ENCODE measurements around the gene OPCML.

The OPCML gene

GRCh38 chr11:132579634-132580327 lies 952.5 kb downstream of the OPCML start:
- peak; percentile 41 for DNase-seq

GRCh38 chr11:132579136-132579535 lies 953.2 kb downstream of the OPCML start:
- no peak for DNase-seq

GRCh38 chr11:132578580-132578979 lies 953.7 kb downstream of the OPCML start:
- DNase-seq, result no peak

DNA sequence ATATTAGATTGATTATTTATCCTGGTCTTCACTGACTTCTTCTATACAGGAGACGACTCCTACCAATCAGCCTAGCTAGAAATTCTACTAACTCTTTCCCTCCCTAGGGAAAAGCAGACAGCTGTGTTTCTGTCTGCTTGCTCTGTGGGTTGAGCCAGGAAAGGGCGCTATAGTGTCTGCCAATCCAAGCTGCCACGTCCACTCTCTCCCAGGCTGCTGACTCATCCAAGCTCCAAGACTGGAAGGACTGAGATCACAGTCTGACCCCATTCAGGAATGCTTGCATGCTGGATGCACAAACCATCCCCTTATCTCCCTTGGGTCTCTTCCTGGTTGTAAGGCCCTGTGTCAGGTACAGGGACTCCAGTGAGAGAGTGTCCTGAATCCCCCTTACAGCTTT lies 955.6 kb downstream of the OPCML start:
- DNase-seq, result peak; percentile 29

DNA sequence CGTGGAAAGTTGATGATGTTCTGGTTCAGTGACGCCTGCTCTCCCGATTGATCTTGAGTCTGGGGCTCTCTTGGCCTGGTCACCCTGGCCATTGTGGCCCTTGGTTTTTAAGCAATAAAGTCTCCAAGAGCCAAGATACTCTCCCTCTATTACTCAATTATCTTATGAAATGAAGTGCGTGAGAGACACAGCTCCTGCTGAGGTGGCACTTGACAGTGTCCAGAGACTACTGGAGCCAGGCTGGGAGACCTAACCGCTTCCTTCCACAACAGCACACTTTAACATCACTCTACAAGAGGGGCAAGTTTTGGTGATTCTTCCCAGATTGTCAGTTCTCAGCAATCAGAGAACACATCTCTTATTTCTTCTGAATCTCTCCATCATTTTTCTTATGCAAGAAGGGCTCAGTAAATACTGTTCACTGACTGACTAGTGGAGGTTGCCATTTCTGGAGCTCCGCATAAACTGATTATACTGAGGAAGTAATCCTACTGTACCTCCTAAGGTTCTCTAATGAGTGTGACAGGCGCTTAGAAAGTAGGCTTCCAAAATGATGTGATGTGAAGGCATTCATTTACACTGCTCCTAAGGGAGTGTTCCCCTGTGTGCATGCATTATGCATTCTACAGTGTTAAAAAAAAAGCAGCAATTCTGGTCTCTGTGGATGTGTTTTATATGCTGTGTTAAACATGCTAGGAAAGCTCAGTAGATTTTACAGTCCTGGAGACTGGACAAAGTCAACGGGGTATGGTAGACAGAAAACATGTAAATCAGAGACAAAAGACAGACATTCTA lies 968.0 kb downstream of the OPCML start:
- peak; percentile 28 for DNase-seq

DNA sequence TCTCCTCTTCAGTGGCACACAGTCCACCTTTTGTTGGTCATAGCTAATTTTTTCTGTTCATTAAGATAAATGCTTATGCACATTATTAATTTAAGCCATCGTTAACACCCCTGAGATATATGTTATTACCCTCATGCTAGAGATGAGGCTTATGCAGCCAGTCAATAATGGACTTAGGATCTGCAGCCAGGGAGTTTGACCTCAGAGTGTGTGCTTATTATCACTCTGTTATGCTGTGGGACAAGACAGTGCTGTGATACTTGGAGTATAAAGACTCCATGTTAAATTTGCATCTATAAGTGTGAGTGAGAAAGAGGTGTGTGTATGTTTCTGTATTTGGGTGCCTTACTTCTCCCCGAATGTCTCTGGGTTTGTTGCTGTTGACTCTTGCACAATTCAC lies 969.3 kb downstream of the OPCML start:
- peak; percentile 14 for DNase-seq

GRCh38 chr11:132561937-132562336 lies 970.4 kb downstream of the OPCML start:
- no peak for DNase-seq

- peak; percentile 90 for DNase-seq
These were observed 972.8 kb downstream of the OPCML start for GRCh38 chr11:132559331-132560036.

GRCh38 chr11:132556316-132556715 lies 976.0 kb downstream of the OPCML start:
- DNase-seq, result no peak

- no peak for DNase-seq
These were observed 976.7 kb downstream of the OPCML start for GRCh38 chr11:132555617-132556016.

DNA sequence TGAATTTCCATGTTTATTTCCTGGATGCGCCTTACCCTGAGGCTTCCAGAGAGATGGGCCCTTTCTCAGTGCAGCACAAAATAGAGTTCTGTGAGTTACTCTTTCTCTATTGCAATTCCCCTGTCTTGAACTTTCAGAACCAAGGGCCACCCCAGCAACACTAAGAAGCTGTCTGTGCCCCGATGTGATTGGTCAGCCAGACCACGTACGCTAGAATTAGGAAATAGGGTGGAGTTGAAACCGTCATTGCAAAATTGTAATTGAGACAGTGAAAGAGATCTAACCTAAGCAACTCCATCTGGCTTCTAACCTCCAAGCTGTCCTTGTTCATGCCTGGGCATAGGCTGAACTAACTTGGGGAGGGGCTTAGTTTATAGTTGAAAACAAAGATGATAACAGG lies 981.3 kb downstream of the OPCML start:
- DNase-seq, result peak; percentile 4

GRCh38 chr11:132549561-132549960 lies 982.7 kb downstream of the OPCML start:
- peak; percentile 54 for DNase-seq

- no peak for DNase-seq
These were observed 983.3 kb downstream of the OPCML start for GRCh38 chr11:132549001-132549400.

DNA sequence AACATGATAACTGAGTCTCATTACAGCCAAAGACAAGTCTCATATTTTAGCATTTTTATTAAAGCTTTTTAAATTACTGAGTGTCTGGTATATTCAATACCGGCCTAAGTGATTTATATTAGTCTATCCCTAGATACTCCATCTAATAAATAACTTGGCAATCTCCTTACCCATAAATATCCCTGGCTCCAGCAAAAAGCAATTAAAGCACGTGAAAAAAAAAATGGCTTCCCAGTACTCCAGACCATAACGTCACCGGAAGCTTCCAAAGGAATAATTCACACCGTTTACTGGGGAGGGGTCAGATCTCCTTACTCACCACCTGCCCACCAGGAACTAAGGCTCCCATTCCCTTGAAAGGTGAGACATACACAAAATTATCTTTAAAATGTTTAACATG lies 988.3 kb downstream of the OPCML start:
- no peak for DNase-seq

- no peak for DNase-seq
These were observed 990.5 kb downstream of the OPCML start for GRCh38 chr11:132541794-132542193.

- no peak for DNase-seq
These were observed 991.7 kb downstream of the OPCML start for GRCh38 chr11:132540581-132540980.

DNA sequence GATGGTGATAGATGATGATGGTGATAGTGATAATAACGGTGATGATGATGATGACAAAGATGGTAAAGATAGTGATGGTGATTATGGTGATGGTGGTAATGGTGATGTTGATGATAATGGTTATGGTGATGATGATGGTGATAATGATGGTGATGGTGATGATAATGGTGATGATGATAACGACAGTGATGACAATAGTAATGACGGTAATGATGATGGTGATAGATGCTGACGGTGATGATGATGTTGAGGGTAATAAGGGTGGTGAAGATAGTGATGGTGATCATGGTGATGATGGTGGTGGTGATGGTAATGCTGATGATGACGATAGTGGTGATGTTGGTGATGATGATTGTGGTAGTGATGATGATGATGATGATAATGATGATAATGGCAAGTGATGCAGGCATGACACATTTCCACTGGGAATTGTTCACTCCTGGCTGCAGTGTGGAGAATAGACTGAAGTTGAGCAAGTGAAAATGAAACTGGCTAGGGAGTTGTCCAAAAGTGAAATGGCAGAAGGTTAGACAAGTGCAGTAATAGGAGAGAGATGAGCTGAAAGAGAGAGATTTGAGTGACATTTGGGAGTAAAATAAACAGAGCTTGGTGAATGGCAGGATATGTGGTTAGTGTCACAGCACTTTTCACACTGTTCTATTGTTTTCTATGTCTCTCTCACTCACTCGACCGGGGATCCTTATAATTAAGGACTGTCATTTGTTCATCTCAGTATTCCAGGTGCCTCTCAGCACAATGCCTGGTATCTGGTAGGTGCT lies 992.5 kb downstream of the OPCML start:
- no peak for DNase-seq

GRCh38 chr11:132538642-132539041 lies 993.7 kb downstream of the OPCML start:
- DNase-seq, result no peak

DNA sequence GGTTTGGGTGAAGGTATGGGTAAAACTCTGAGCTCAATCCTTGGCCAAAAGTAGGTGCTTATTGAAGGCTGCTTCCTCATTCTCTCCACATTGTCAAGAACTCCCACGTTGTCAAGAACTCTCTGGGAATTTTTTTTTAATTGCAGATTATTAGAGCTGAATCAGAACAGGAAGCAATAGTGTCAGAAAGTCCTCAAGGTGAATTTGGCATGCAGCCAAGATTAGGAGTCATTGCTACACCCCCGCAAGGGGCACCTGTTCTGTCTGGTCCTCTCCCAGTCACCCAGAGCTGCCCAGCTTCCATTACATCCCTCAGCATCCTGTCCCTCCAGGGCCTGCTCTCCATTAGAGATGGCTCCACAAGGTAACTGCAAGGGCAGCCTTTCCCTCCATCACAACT lies 996.5 kb downstream of the OPCML start:
- peak; percentile 12 for DNase-seq

- DNase-seq, result no peak
These were observed 1000.4 kb downstream of the OPCML start for GRCh38 chr11:132531921-132532320.

DNA sequence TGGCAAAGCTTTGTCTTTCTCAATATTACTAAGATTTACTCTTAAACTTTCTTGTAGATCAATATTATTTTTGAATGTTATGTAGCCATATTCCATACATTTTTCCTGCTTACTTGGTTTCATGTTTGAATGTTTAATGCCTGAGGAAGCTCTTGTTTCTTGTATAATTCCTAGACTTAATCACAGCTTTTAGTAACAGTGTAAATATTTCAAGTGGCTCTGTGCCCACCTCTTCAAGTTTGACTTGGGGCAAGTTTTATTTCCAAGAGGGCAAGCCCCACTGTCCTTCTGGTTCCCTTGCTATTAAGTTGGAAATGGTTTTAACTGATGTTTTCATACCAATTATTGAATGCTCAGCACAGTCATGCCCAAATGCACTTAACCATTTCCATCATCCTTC lies 1004.1 kb downstream of the OPCML start:
- no peak for DNase-seq

- no peak for DNase-seq
These were observed 1008.4 kb downstream of the OPCML start for GRCh38 chr11:132523929-132524328.

DNA sequence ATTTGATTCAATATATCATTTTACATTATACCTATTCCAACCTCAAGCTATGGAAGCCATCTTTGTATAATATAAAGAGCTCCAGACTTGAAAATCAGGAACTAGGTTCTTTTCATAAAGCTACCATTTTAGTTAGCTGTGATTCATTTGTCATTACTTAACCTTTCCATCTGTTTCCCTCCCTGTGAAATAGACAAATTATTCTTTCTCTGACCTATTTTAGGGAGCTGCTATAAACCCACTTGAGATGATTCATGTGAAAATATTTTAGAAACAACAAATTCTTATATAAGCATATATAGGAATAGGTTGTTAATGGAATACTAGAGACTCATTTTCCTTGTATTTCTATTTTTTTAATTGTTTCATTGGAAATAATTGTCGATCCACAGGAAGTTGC lies 1012.1 kb downstream of the OPCML start:
- no peak for DNase-seq

Measured in NCI-H82 (cell line).